ENCODE data around the gene CAPN2. TPM values are rescaled to one million over a fixed set of nuclear protein-coding genes. Genes with fewer than 3 reads are reported as not detected.

Gene CAPN2
- total RNA-seq, 1 donor from 2014 or later, result 306 TPM

- no peak for DNase-seq
- Histone ChIP-seq H3K9me3 (no peaks in the 10 kb centered on the region), H3K4me3 (no peak overlapping the region), H3K36me3 (peaks cover 83% of the 10 kb centered on the region), H3K4me1 (peaks cover 16% of the 10 kb centered on the region), H3K27me3 (no peaks in the 10 kb centered on the region), H3K27ac (peak overlapping the region; percentile 17)
- intact Hi-C loops (cut with DNase I), result no loop called here
- ATAC-seq, result no peak
- no peak for TF ChIP-seq CTCF (IDR thresholded peaks at IDR 0.05)
Measured at GRCh38 chr1:223761411-223761810, 49.1 kb downstream of the CAPN2 start.

- no peak for TF ChIP-seq CTCF (IDR thresholded peaks at IDR 0.05)
- H3K36me3 ChIP-seq, result peaks cover 70% of the 10 kb centered on the region
- ATAC-seq (no peak), DNase-seq (no peak)
- intact Hi-C loops (cut with DNase I), result no loop called here
- no peak overlapping the region for H3K4me3 ChIP-seq
- H3K27ac ChIP-seq, result no peak overlapping the region
- H3K4me1 ChIP-seq, result peaks cover 16% of the 10 kb centered on the region
- no peaks in the 10 kb centered on the region for H3K27me3 ChIP-seq
- no peaks in the 10 kb centered on the region for H3K9me3 ChIP-seq
Measured at GRCh38 chr1:223763251-223763650, 50.9 kb downstream of the CAPN2 start.

GRCh38 chr1:223763881-223764280 is 51.5 kb downstream of the CAPN2 start:
- no peak for DNase-seq
- intact Hi-C loops (cut with DNase I), result no loop called here
- no peak for TF ChIP-seq CTCF (IDR thresholded peaks at IDR 0.05)
- H3K9me3 ChIP-seq, result no peaks in the 10 kb centered on the region
- H3K27ac ChIP-seq, result no peak overlapping the region
- H3K4me1 ChIP-seq, result peaks cover 16% of the 10 kb centered on the region
- no peaks in the 10 kb centered on the region for H3K27me3 ChIP-seq
- no peak overlapping the region for H3K4me3 ChIP-seq
- peaks cover 66% of the 10 kb centered on the region for H3K36me3 ChIP-seq
- no peak for ATAC-seq

- H3K36me3 ChIP-seq, result peaks cover 71% of the 10 kb centered on the region
- DNase-seq, result no peak
- TF ChIP-seq CTCF (IDR thresholded peaks at IDR 0.05), result no peak
- no peaks in the 10 kb centered on the region for H3K27me3 ChIP-seq
- intact Hi-C loops (cut with DNase I), result no loop called here
- peak; percentile 56 for ATAC-seq
- no peak overlapping the region for H3K27ac ChIP-seq
- H3K4me1 ChIP-seq, result peaks cover 16% of the 10 kb centered on the region
- H3K4me3 ChIP-seq, result no peak overlapping the region
- no peaks in the 10 kb centered on the region for H3K9me3 ChIP-seq
Measured at GRCh38 chr1:223765036-223765718, 52.8 kb downstream of the CAPN2 start.

GRCh38 chr1:223765719-223766340 is 53.5 kb downstream of the CAPN2 start:
- intact Hi-C loops (cut with DNase I), result no loop called here

More at GRCh38 chr1:223765719-223766340, 53.5 kb downstream of the CAPN2 start:
- Histone ChIP-seq H3K4me3 (no peak overlapping the region), H3K27ac (no peak overlapping the region), H3K36me3 (peaks cover 77% of the 10 kb centered on the region), H3K4me1 (peaks cover 14% of the 10 kb centered on the region), H3K9me3 (no peaks in the 10 kb centered on the region), H3K27me3 (no peaks in the 10 kb centered on the region)
- DNase-seq (no peak), ATAC-seq (no peak)
- TF ChIP-seq CTCF (IDR thresholded peaks at IDR 0.05), result no peak

Measured in upper lobe of right lung (tissue), 1 donor.